ENCODE results near the gene ARHGAP42.

GRCh38 chr11:100922121-100922520 lies 235.0 kb downstream of the ARHGAP42 start:
- TF ChIP-seq EZH2 (IDR thresholded peaks at IDR 0.05; ENCODE audit: insufficient read depth, poor library complexity, severe bottlenecking) (no peak), EZH2phosphoT487 (IDR thresholded peaks at IDR 0.05; ENCODE audit: insufficient read depth, low read depth) (no peak)
